DND-41 (cell line): Measurements from ENCODE around the gene SERINC4.

ENCODE experiments used
- ATAC-seq: fragments of 200-7000 bp; cut with Tn5 transposase; 3 replicates; pipeline ENCODE4 v1.9.1; 2021; ENCODE audit warnings: low read depth; ENCODE audit not compliant: insufficient read depth
- DNase-seq: peaks from one replicate; pipeline ENCODE4 v3.0.0-alpha.2; 2020
- H2AFZ ChIP-seq: 2 replicates; pipeline ENCODE4 v1.6.0; 2012; ENCODE audit warnings: low read depth, low read length
- H3K27ac ChIP-seq: 2 replicates; pipeline ENCODE4 v1.5.1; 2012; ENCODE audit warnings: low read length, inconsistent platforms
- H3K27me3 ChIP-seq: fragments of 200-600 bp; sonication (generic); 2 replicates; pipeline ENCODE4 v1.6.0; 2012; ENCODE audit warnings: low read length, mild to moderate bottlenecking, inconsistent platforms; ENCODE audit not compliant: insufficient read depth, poor library complexity
- H3K36me3 ChIP-seq: 2 replicates; pipeline ENCODE4 v1.5.1; 2012; ENCODE audit warnings: low read length, inconsistent platforms; ENCODE audit not compliant: insufficient read depth
- H3K4me1 ChIP-seq: 2 replicates; pipeline ENCODE4 v1.5.1; 2012; ENCODE audit warnings: mild to moderate bottlenecking, low read length; ENCODE audit not compliant: insufficient read depth
- H3K4me2 ChIP-seq: 2 replicates; pipeline ENCODE4 v1.6.0; 2012; ENCODE audit warnings: mild to moderate bottlenecking, moderate library complexity, low read length, inconsistent platforms; ENCODE audit not compliant: insufficient read depth
- H3K4me3 ChIP-seq, 2 experiments: fragments of 200-600 bp in 1 of 2; shearing (Covaris generic) in 1 of 2; 2 replicates each; pipeline ENCODE4 v1.5.1; 2012 to 2016; ENCODE audit warnings: inconsistent platforms in 2 of 2, low read length in 2 of 2, mild to moderate bottlenecking in 2 of 2, low read depth in 1 of 2, moderate library complexity in 1 of 2
- H3K79me2 ChIP-seq: 2 replicates; pipeline ENCODE4 v1.6.0; 2012; ENCODE audit warnings: low read length, inconsistent platforms; ENCODE audit not compliant: insufficient read depth
- H3K9ac ChIP-seq: 2 replicates; pipeline ENCODE4 v1.6.0; 2012; ENCODE audit warnings: low read depth, mild to moderate bottlenecking, inconsistent platforms, low read length, moderate library complexity
- H3K9me3 ChIP-seq: 2 replicates; pipeline ENCODE4 v1.5.1; 2012; ENCODE audit warnings: low read length, moderate library complexity, mild to moderate bottlenecking, inconsistent platforms; ENCODE audit not compliant: insufficient read depth, severe bottlenecking
- H4K20me1 ChIP-seq: 2 replicates; pipeline ENCODE4 v1.6.0; 2012; ENCODE audit warnings: low read length; ENCODE audit not compliant: insufficient read depth
- EZH2 ChIP-seq: IDR thresholded peaks from 3 replicates; pipeline ENCODE4 v1.6.1; 2012; ENCODE audit warnings: borderline replicate concordance, low read depth, mild to moderate bottlenecking, moderate library complexity, low read length, inconsistent platforms; ENCODE audit not compliant: severe bottlenecking
- TF ChIP-seq, protein P1 (sequence below): IDR thresholded peaks from 2 replicates; pipeline ENCODE4 v1.5.1; 2012; ENCODE audit warnings: borderline replicate concordance, low read length, moderate library complexity, mild to moderate bottlenecking; ENCODE audit not compliant: poor library complexity, severe bottlenecking; ENCODE audit errors: extremely low read depth

The SERINC4 gene

DNA sequence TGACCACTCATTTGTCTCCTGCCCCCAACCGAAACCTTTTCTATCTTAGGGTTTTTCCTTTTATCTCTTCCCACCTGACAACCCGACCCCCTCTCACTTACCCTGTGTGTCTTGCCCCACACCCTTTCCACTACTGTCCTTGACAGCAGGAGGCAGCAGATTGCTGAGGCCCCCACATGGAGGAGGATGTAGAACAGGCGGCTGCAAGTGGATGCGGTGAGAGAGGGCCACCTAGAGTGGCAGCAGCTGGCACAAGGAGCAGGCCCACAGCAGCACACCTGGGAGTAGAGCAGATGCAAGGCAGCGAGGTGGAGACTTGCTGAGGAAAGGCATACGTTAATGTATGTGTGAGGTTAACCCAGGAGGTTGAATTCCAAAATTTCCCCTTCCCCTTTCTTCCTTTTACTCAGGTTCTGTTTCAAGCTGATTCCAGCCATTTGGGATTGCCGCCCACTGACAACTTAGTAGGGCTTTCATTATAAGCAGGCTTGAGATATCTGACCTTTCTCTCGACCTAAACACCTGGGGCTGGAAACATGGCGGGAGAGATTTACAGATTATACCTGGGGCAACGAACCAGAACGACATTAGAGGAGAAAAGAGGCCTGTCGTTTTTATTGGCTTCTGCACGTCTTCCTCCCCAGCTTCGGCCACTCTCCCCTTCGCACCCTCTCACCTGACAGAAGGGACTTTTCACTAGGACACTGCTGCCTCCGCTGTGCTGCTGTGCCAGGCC, 643 bp downstream of the SERINC4 start:
- Histone ChIP-seq H3K9ac (peak overlapping the region; percentile 73; the same call in 1 of the 2 replicates), H4K20me1 (peaks cover 16% of the 10 kb centered on the region), H3K4me3 (no peak overlapping the region), H3K36me3 (peaks cover 70% of the 10 kb centered on the region), H3K4me1 (peaks cover 32% of the 10 kb centered on the region), H3K9me3 (no peaks in the 10 kb centered on the region), H3K4me2 (peak overlapping the region; percentile 77; the same call in 1 of the 2 replicates), H3K79me2 (peaks cover 35% of the 10 kb centered on the region), H3K27me3 (no peaks in the 10 kb centered on the region), H2AFZ (no peak overlapping the region), H3K27ac (peak overlapping the region; percentile 96)
- no peak for ATAC-seq
- no peak for TF ChIP-seq EZH2
- TF ChIP-seq, protein P1, sequence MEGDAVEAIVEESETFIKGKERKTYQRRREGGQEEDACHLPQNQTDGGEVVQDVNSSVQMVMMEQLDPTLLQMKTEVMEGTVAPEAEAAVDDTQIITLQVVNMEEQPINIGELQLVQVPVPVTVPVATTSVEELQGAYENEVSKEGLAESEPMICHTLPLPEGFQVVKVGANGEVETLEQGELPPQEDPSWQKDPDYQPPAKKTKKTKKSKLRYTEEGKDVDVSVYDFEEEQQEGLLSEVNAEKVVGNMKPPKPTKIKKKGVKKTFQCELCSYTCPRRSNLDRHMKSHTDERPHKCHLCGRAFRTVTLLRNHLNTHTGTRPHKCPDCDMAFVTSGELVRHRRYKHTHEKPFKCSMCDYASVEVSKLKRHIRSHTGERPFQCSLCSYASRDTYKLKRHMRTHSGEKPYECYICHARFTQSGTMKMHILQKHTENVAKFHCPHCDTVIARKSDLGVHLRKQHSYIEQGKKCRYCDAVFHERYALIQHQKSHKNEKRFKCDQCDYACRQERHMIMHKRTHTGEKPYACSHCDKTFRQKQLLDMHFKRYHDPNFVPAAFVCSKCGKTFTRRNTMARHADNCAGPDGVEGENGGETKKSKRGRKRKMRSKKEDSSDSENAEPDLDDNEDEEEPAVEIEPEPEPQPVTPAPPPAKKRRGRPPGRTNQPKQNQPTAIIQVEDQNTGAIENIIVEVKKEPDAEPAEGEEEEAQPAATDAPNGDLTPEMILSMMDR: peak; percentile 14
- DNase-seq: no peak

DNA sequence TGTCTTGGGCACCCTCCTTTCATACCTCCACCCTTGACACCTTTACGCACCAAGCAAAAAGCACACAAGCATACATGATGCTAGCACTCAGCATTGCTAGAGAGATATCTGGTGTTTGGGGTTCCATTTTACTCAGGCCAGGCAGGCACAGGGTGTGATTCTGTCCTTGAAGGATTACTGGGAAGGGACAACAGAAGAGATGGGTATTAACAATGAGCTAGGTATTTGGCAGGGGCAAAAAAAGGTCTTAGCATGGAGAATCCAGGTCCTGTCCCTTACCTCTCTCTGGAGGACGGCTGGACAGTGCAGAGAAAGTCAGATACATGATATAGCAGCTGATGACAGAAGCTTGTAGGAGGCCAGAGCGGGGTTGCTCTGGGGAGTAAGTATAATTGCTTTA, 3.5 kb downstream of the SERINC4 start:
- H3K9me3 ChIP-seq: no peaks in the 10 kb centered on the region
- peaks cover 43% of the 10 kb centered on the region for H3K4me1 ChIP-seq
- TF ChIP-seq, protein P1: no peak
- TF ChIP-seq EZH2: no peak
- H3K4me3 ChIP-seq: no peak overlapping the region
- peaks cover 48% of the 10 kb centered on the region for H3K79me2 ChIP-seq
- H3K27ac ChIP-seq: no peak overlapping the region
- DNase-seq: no peak
- no peak overlapping the region for H3K4me2 ChIP-seq
- no peak overlapping the region for H3K9ac ChIP-seq
- H3K27me3 ChIP-seq: no peaks in the 10 kb centered on the region
- no peak overlapping the region for H2AFZ ChIP-seq
- H3K36me3 ChIP-seq: peaks cover 75% of the 10 kb centered on the region
- peaks cover 37% of the 10 kb centered on the region for H4K20me1 ChIP-seq
- ATAC-seq: no peak

DNA sequence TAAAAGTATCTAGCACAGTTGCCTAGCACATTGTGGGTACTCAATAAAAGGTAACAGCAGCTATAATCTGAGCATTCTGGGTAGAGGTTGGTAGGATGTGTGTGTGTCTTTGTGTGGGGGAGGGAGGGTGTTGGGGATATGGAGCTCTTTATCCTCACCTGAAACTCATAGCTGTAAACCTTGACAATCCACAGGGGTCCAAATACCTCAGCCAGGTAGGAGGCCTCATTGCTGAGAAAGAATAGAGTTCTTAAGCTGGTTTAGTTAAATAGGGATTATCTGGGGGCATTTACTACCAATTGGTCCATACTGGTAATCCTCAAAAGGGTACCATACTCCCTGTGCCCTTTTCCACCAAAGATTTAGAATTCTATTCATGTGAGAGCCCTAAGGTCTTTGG, 4.0 kb downstream of the SERINC4 start:
- Histone ChIP-seq H2AFZ (no peak overlapping the region), H3K4me1 (peaks cover 42% of the 10 kb centered on the region), H3K4me2 (no peak overlapping the region), H3K9me3 (no peaks in the 10 kb centered on the region), H3K27ac (no peak overlapping the region), H3K79me2 (peaks cover 42% of the 10 kb centered on the region), H3K9ac (no peak overlapping the region), H3K36me3 (peaks cover 73% of the 10 kb centered on the region), H3K4me3 (no peak overlapping the region), H3K27me3 (no peaks in the 10 kb centered on the region), H4K20me1 (peaks cover 37% of the 10 kb centered on the region)
- no peak for TF ChIP-seq EZH2
- TF ChIP-seq, protein P1: no peak
- ATAC-seq: no peak
- no peak for DNase-seq
